Activated CD4-positive, CD25-positive, alpha-beta regulatory T cell treated with anti-CD3 and anti-CD28 coated beads, Interleukin-2, amount 50 U/mL, for 24 hours (primary cell): Measurements from ENCODE around the gene ANO8.
"Not testable (repeated sequence)": the region's sequence is repeated elsewhere in the genome, so short reads cannot be mapped to it uniquely, and the experiment has no call there.

Experiments
- ATAC-seq, 2 donors: fragments of 150-1000 bp; cut with Tn5 transposase; one replicate each; pipeline ENCODE4 v1.10.0; 2021; ENCODE audit warnings: mild to moderate bottlenecking in 1 of 2, moderate library complexity in 1 of 2

ANO8 gene

GRCh38 chr19:17334414-17335409 is at the start of gene ANO8:
Gene ANO8 (minus strand): TSS chr19:17334855. CDS start chr19:17334670, 185 bp downstream.
- ATAC-seq, result peak; percentile 58 to 60

GRCh38 chr19:17380426-17381138 is 45.9 kb upstream of the ANO8 start:
- ATAC-seq, result no peak

- no peak for ATAC-seq
Observed at GRCh38 chr19:17379221-17379631, 44.6 kb upstream of the ANO8 start.

GRCh38 chr19:17378271-17378670 is 43.6 kb upstream of the ANO8 start:
- ATAC-seq, result no peak

GRCh38 chr19:17376935-17377600 is 42.4 kb upstream of the ANO8 start, which contains the start of gene PLVAP:
Gene PLVAP (minus strand): TSS chr19:17377342. CDS start chr19:17377288, 54 bp downstream.
- ATAC-seq, result no peak

GRCh38 chr19:17370026-17370587 is 35.5 kb upstream of the ANO8 start:
- no peak for ATAC-seq

- no peak for ATAC-seq
Observed at GRCh38 chr19:17365361-17365760, 30.7 kb upstream of the ANO8 start.

GRCh38 chr19:17363852-17364605 is 29.4 kb upstream of the ANO8 start:
- not testable (repeated sequence) for ATAC-seq

GRCh38 chr19:17359905-17360800 is 25.5 kb upstream of the ANO8 start:
- no peak for ATAC-seq

- ATAC-seq, result no peak
Observed at GRCh38 chr19:17358395-17358794, 23.7 kb upstream of the ANO8 start.

- no peak for ATAC-seq
Observed at GRCh38 chr19:17357724-17358123, 23.1 kb upstream of the ANO8 start.

GRCh38 chr19:17357078-17357666 is 22.5 kb upstream of the ANO8 start:
- no peak for ATAC-seq

GRCh38 chr19:17353386-17353785 is 18.7 kb upstream of the ANO8 start:
- ATAC-seq, result no peak

- ATAC-seq, result no peak
Observed at GRCh38 chr19:17352608-17353280, 18.1 kb upstream of the ANO8 start.

GRCh38 chr19:17351815-17352435 is 17.3 kb upstream of the ANO8 start:
- no peak for ATAC-seq

GRCh38 chr19:17348700-17349099 is 14.0 kb upstream of the ANO8 start:
- no peak for ATAC-seq

GRCh38 chr19:17347877-17348276 is 13.2 kb upstream of the ANO8 start:
- ATAC-seq, result no peak

- no peak for ATAC-seq
Observed at GRCh38 chr19:17347361-17347760, 12.7 kb upstream of the ANO8 start.

- peak; percentile 87 to 97 for ATAC-seq
Observed at GRCh38 chr19:17346109-17346671, 11.5 kb upstream of the ANO8 start.
